ENCODE measurements around the gene CCDC50. TPM values are rescaled to one million over a fixed set of nuclear protein-coding genes. Genes with fewer than 3 reads are reported as not detected.

CCDC50 gene
- polyA plus RNA-seq, 1 donor (not counting 4 experiments of a cell fraction or from before 2014, with no cell fraction given), result 54.8 TPM

DNA sequence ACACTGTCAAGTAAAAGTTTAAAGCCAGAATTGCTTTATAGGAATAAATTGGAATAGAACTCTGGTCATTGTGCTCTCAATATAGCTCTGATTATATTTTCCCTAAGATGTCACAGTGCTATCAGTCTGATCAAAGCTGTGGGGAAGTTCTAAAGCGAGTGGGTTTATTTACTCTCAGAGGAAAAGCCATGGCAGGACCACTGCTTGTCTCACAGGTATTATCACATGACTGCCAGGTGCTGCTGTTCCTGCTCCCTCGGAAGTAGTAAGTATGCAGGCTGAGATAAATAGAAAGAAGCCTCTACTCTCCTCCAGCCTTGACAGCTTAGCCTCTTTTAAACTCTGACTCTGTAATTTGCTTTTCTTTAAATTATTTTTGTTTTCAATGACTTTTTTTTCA, 50.3 kb downstream of the CCDC50 start:
- Histone ChIP-seq H3K27ac (ENCODE audit: control insufficient read depth, insufficient read depth, low read length) (no peak overlapping the region), H3K9me3 (ENCODE audit: control insufficient read depth, low read depth, low read length) (no peaks in the 10 kb centered on the region), H3K79me2 (ENCODE audit: control insufficient read depth, insufficient read depth, low read length) (no peaks in the 10 kb centered on the region), H3K4me1 (ENCODE audit: control insufficient read depth, extremely low read depth, insufficient read depth, low read length) (peaks cover 12% of the 10 kb centered on the region), H3K9ac (ENCODE audit: control insufficient read depth, extremely low read depth, insufficient read depth, low read length) (no peak overlapping the region), H2AFZ (ENCODE audit: control insufficient read depth, low read length) (no peak overlapping the region), H3K4me2 (ENCODE audit: control insufficient read depth, extremely low read depth, insufficient read depth, low read depth, low read length) (no peak overlapping the region), H3K9me1 (ENCODE audit: control insufficient read depth, extremely low read depth, insufficient read depth, low read length) (no peaks in the 10 kb centered on the region), H4K20me1 (ENCODE audit: control insufficient read depth, extremely low read depth, insufficient read depth, low read length) (no peaks in the 10 kb centered on the region), H3K27me3 (ENCODE audit: control insufficient read depth, extremely low read depth, insufficient read depth, low read length) (no peaks in the 10 kb centered on the region), H3K36me3 (ENCODE audit: control insufficient read depth in 2 of 2, extremely low read depth in 1 of 2, insufficient read depth in 2 of 2, low read length in 2 of 2) (peaks cover 8 to 10% of the 10 kb centered on the region in 2 experiments), H3K4me3 (ENCODE audit: control insufficient read depth in 2 of 3, extremely low read depth in 1 of 3, insufficient read depth in 2 of 3, low read depth in 1 of 3, low read length in 3 of 3) (no peak overlapping the region)
- TF ChIP-seq, protein P1, sequence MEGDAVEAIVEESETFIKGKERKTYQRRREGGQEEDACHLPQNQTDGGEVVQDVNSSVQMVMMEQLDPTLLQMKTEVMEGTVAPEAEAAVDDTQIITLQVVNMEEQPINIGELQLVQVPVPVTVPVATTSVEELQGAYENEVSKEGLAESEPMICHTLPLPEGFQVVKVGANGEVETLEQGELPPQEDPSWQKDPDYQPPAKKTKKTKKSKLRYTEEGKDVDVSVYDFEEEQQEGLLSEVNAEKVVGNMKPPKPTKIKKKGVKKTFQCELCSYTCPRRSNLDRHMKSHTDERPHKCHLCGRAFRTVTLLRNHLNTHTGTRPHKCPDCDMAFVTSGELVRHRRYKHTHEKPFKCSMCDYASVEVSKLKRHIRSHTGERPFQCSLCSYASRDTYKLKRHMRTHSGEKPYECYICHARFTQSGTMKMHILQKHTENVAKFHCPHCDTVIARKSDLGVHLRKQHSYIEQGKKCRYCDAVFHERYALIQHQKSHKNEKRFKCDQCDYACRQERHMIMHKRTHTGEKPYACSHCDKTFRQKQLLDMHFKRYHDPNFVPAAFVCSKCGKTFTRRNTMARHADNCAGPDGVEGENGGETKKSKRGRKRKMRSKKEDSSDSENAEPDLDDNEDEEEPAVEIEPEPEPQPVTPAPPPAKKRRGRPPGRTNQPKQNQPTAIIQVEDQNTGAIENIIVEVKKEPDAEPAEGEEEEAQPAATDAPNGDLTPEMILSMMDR (optimal IDR thresholded peaks at IDR 0.05 in 1 of 3, IDR thresholded peaks at IDR 0.05 in 1 of 3, conservative IDR thresholded peaks at IDR 0.05 in 1 of 3; ENCODE audit: extremely low read depth in 1 of 3, insufficient read depth in 2 of 3, low read length in 3 of 3), result no peak
- TF ChIP-seq EZH2 (IDR thresholded peaks at IDR 0.05; ENCODE audit: low read length), result no peak
- FAIRE-seq, result no peak
- no peak for DNase-seq (ENCODE audit: low read depth, low spot score)
- dilution Hi-C loops (cut with MboI; ENCODE audit: extremely low pct_ligation_motif_present, low sequenced_read_pairs), result no loop called here

DNA sequence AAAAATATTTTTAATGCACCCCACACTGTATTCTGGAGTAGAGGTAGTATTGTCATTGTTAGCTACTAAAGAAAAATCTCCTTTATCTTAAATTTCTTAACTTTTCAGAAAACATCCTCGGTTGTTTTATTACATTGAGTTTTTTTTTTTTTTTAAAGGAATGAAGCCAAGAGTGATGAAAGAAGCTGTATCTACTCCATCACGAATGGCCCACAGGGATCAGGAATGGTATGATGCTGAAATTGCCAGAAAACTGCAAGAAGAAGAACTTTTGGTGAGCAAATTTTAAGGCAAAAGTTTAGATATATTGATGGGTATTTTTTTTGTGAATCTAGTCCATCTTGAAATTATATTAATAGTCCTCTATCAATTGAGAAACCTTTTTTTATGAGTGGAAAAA, 50.8 kb downstream of the CCDC50 start:
- Histone ChIP-seq H3K27ac (ENCODE audit: control insufficient read depth, insufficient read depth, low read length) (no peak overlapping the region), H3K4me3 (ENCODE audit: control insufficient read depth in 2 of 3, extremely low read depth in 1 of 3, insufficient read depth in 2 of 3, low read depth in 1 of 3, low read length in 3 of 3) (no peak overlapping the region), H3K4me2 (ENCODE audit: control insufficient read depth, extremely low read depth, insufficient read depth, low read depth, low read length) (no peak overlapping the region), H3K79me2 (ENCODE audit: control insufficient read depth, insufficient read depth, low read length) (no peaks in the 10 kb centered on the region), H3K36me3 (ENCODE audit: control insufficient read depth in 2 of 2, extremely low read depth in 1 of 2, insufficient read depth in 2 of 2, low read length in 2 of 2) (peaks cover 8 to 10% of the 10 kb centered on the region in 2 experiments), H3K4me1 (ENCODE audit: control insufficient read depth, extremely low read depth, insufficient read depth, low read length) (peaks cover 12% of the 10 kb centered on the region), H3K9me3 (ENCODE audit: control insufficient read depth, low read depth, low read length) (no peaks in the 10 kb centered on the region), H3K9ac (ENCODE audit: control insufficient read depth, extremely low read depth, insufficient read depth, low read length) (no peak overlapping the region), H4K20me1 (ENCODE audit: control insufficient read depth, extremely low read depth, insufficient read depth, low read length) (no peaks in the 10 kb centered on the region), H2AFZ (ENCODE audit: control insufficient read depth, low read length) (no peak overlapping the region), H3K9me1 (ENCODE audit: control insufficient read depth, extremely low read depth, insufficient read depth, low read length) (no peaks in the 10 kb centered on the region), H3K27me3 (ENCODE audit: control insufficient read depth, extremely low read depth, insufficient read depth, low read length) (no peaks in the 10 kb centered on the region)
- dilution Hi-C loops (cut with MboI; ENCODE audit: extremely low pct_ligation_motif_present, low sequenced_read_pairs), result no loop called here
- DNase-seq (ENCODE audit: low read depth, low spot score) (no peak), FAIRE-seq (no peak)
- no peak for TF ChIP-seq EZH2 (IDR thresholded peaks at IDR 0.05; ENCODE audit: low read length)
- TF ChIP-seq, protein P1 (optimal IDR thresholded peaks at IDR 0.05 in 1 of 3, IDR thresholded peaks at IDR 0.05 in 1 of 3, conservative IDR thresholded peaks at IDR 0.05 in 1 of 3; ENCODE audit: extremely low read depth in 1 of 3, insufficient read depth in 2 of 3, low read length in 3 of 3), result no peak
